GM23338 (cell line): ENCODE data around the gene NEURL1. TPM values are rescaled to one million over a fixed set of nuclear protein-coding genes. Genes with fewer than 3 reads are reported as not detected.

Experiments
- ATAC-seq: fragments of 200-7000 bp; cut with Tn5 transposase; 3 replicates; pipeline ENCODE4 v1.9.1; 2020
- DNase-seq: peaks from one replicate; pipeline ENCODE4 v3.0.0-alpha.2; 2015; ENCODE audit warnings: low spot score
- H2AFZ ChIP-seq: fragments of 200-600 bp; sonication (generic); 2 replicates; pipeline ENCODE4 v1.8.0; 2016; ENCODE audit warnings: antibody characterized with exemption, mild to moderate bottlenecking, moderate library complexity
- H3F3A ChIP-seq: fragments of 200-600 bp; sonication (generic); replicated peaks from 2 replicates; pipeline ENCODE4 v1.8.0; 2017; ENCODE audit warnings: antibody characterized with exemption, mixed run types, low read depth
- H3K27ac ChIP-seq: fragments of 200-600 bp; sonication (generic); 2 replicates; pipeline ENCODE4 v1.6.1; 2016; ENCODE audit warnings: low read depth
- H3K27me3 ChIP-seq: fragments of 200-600 bp; sonication (generic); 2 replicates; pipeline ENCODE4 v1.8.0; 2016; ENCODE audit warnings: mild to moderate bottlenecking, mixed run types, moderate library complexity; ENCODE audit not compliant: insufficient read depth
- H3K36me3 ChIP-seq: fragments of 200-600 bp; sonication (generic); 2 replicates; pipeline ENCODE4 v1.8.0; 2016; ENCODE audit warnings: mild to moderate bottlenecking; ENCODE audit not compliant: insufficient read depth
- H3K4me1 ChIP-seq: fragments of 200-600 bp; sonication (generic); 2 replicates; pipeline ENCODE4 v1.8.0; 2016; ENCODE audit warnings: mild to moderate bottlenecking, moderate library complexity; ENCODE audit not compliant: insufficient read depth
- H3K4me2 ChIP-seq: fragments of 200-600 bp; sonication (generic); 2 replicates; pipeline ENCODE4 v1.7.1; 2017; ENCODE audit warnings: mixed run types
- H3K4me3 ChIP-seq: fragments of 200-600 bp; sonication (generic); 2 replicates; pipeline ENCODE4 v1.6.1; 2016; ENCODE audit warnings: mixed run types
- H3K79me2 ChIP-seq: fragments of 200-600 bp; sonication (generic); replicated peaks from 2 replicates; pipeline ENCODE4 v1.8.0; 2017; ENCODE audit warnings: mild to moderate bottlenecking; ENCODE audit not compliant: insufficient read depth
- H3K9me2 ChIP-seq: fragments of 200-600 bp; sonication (generic); 2 replicates; pipeline ENCODE4 v1.8.0; 2017; ENCODE audit not compliant: insufficient read depth
- H4K20me1 ChIP-seq: fragments of 200-600 bp; sonication (generic); replicated peaks from 2 replicates; pipeline ENCODE4 v1.8.0; 2017; ENCODE audit warnings: mild to moderate bottlenecking; ENCODE audit not compliant: insufficient read depth
- H3K27ac Mint-ChIP-seq: 2 replicates; pipeline ENCODE4 v1.8.0; 2020; ENCODE audit warnings: inconsistent platforms, mild to moderate bottlenecking, moderate library complexity, mixed read lengths
- H3K27me3 Mint-ChIP-seq: 3 replicates; pipeline ENCODE4 v1.8.0; 2022; ENCODE audit warnings: low read depth, mild to moderate bottlenecking, moderate library complexity, mixed read lengths, inconsistent platforms; ENCODE audit not compliant: insufficient read depth, poor library complexity
- H3K36me3 Mint-ChIP-seq: 3 replicates; pipeline ENCODE4 v1.8.0; 2021; ENCODE audit warnings: low read depth, mild to moderate bottlenecking, inconsistent platforms, moderate library complexity, mixed read lengths
- H3K4me1 Mint-ChIP-seq: 3 replicates; pipeline ENCODE4 v1.8.0; 2020; ENCODE audit warnings: mild to moderate bottlenecking, inconsistent platforms, mixed read lengths
- H3K4me3 Mint-ChIP-seq: 3 replicates; pipeline ENCODE4 v1.8.0; 2021; ENCODE audit warnings: moderate library complexity, mild to moderate bottlenecking, inconsistent platforms, mixed read lengths
- H3K9me3 Mint-ChIP-seq: 3 replicates; pipeline ENCODE4 v1.8.0; 2020; ENCODE audit warnings: moderate library complexity, mild to moderate bottlenecking, inconsistent platforms, mixed read lengths
- CREB1 ChIP-seq: fragments of 250-450 bp; sonication (Bioruptor Pico); IDR thresholded peaks from 2 replicates; pipeline ENCODE4 v1.5.0; 2020; ENCODE audit warnings: low read depth, mild to moderate bottlenecking, moderate library complexity
- CTCF ChIP-seq, 2 experiments: fragments of 200-600 bp in 1 of 2; sonication (generic) in 1 of 2; conservative IDR thresholded peaks; 2 replicates each; pipeline versions ENCODE4 v1.5.1 to v1.6.1; 2016 to 2017; ENCODE audit warnings: antibody characterized with exemption in 2 of 2, low read depth in 2 of 2, mild to moderate bottlenecking in 2 of 2, moderate library complexity in 1 of 2
- EZH2 ChIP-seq: fragments of 200-600 bp; sonication (generic); IDR thresholded peaks from one replicate; pipeline ENCODE4 v1.8.0; 2017; ENCODE audit warnings: antibody characterized with exemption, mild to moderate bottlenecking, low read depth; ENCODE audit not compliant: unreplicated experiment
- EZH2phosphoT487 ChIP-seq: fragments of 200-600 bp; sonication (generic); IDR thresholded peaks from one replicate; pipeline ENCODE4 v1.8.1; 2018; ENCODE audit warnings: antibody characterized with exemption; ENCODE audit not compliant: unreplicated experiment
- JUNB ChIP-seq: IDR thresholded peaks from one replicate; pipeline ENCODE4 v1.6.1; 2016; ENCODE audit warnings: antibody characterized with exemption; ENCODE audit not compliant: unreplicated experiment
- NANOG ChIP-seq: IDR thresholded peaks from 2 replicates; pipeline ENCODE4 v1.6.1; 2016; ENCODE audit warnings: antibody characterized with exemption, borderline replicate concordance
- POLR2AphosphoS5 ChIP-seq: IDR thresholded peaks from 2 replicates; pipeline ENCODE4 v1.6.1; 2016; ENCODE audit warnings: antibody characterized with exemption, low read depth
- REST ChIP-seq: IDR thresholded peaks from one replicate; pipeline ENCODE4 v1.6.1; 2018; ENCODE audit warnings: antibody characterized with exemption; ENCODE audit not compliant: unreplicated experiment
- STAT1 ChIP-seq: IDR thresholded peaks from one replicate; pipeline ENCODE4 v1.6.1; 2016; ENCODE audit warnings: antibody characterized with exemption; ENCODE audit not compliant: unreplicated experiment
- ZNF114 ChIP-seq: fragments of 250-450 bp; sonication (Bioruptor Pico); IDR thresholded peaks from 2 replicates; pipeline ENCODE4 v1.5.0; 2020; ENCODE audit warnings: mild to moderate bottlenecking, moderate library complexity
- ZNF462 ChIP-seq: fragments of 250-450 bp; sonication (Bioruptor Pico); IDR thresholded peaks from 2 replicates; pipeline ENCODE4 v1.5.0; 2020; ENCODE audit warnings: mild to moderate bottlenecking, moderate library complexity
- polyA plus RNA-seq: library from polyadenylated mRNA; unstranded; fragments of >200 nt; fragmentation: Nextera tagmentation; extraction: Ambion mirVana; gene quantifications from 2 replicates; pipeline ENCODE4 v1.2.1, GENCODE V29; 2016
- total RNA-seq: library from RNA; depleted of rRNA; stranded (reverse); fragments of >200 nt; shearing (Covaris generic); gene quantifications from 2 replicates; pipeline ENCODE4 v1.2.3, GENCODE V29; 2014

Gene NEURL1
- total and polyA plus RNA-seq, 2 experiments from 2014 or later, result 0.82 to 1.1 TPM

- TF ChIP-seq ZNF462 (CRISPR knock-in tag) (no peak), JUNB (no peak), POLR2AphosphoS5 (no peak), NANOG (no peak)
Observed at GRCh38 chr10:103512166-103512565, 18.7 kb downstream of the NEURL1 start (continued).

- no peaks in the 10 kb centered on the region for H3K9me3 Mint-ChIP-seq
- no peak for DNase-seq
- no peak overlapping the region for H3K27ac Mint-ChIP-seq
- Histone ChIP-seq H3K4me1 (no peaks in the 10 kb centered on the region), H3K79me2 (no peaks in the 10 kb centered on the region), H3K36me3 (no peaks in the 10 kb centered on the region), H3K9me2 (no peaks in the 10 kb centered on the region), H2AFZ (no peak overlapping the region; the same call in 1 of the 2 replicates), H3K4me3 (no peak overlapping the region), H3F3A (no peaks in the 10 kb centered on the region), H4K20me1 (no peaks in the 10 kb centered on the region), H3K27ac (no peak overlapping the region), H3K4me2 (no peak overlapping the region), H3K27me3 (no peaks in the 10 kb centered on the region)
- H3K27me3 Mint-ChIP-seq, result peaks cover 4% of the 10 kb centered on the region
- peaks cover 5% of the 10 kb centered on the region; the same call in 1 of the 3 replicates for H3K4me1 Mint-ChIP-seq
- no peaks in the 10 kb centered on the region for H3K36me3 Mint-ChIP-seq
- no peak overlapping the region for H3K4me3 Mint-ChIP-seq
- ATAC-seq, result peak; percentile 32; the same call in 2 of the 3 replicates
- TF ChIP-seq EZH2phosphoT487, result no peak
- TF ChIP-seq REST, result no peak
- no peak for TF ChIP-seq STAT1
- TF ChIP-seq JUNB, result no peak
- no peak for TF ChIP-seq CTCF (conservative IDR thresholded peaks at IDR 0.05; ENCODE audit: low read depth in 2 of 2)
- no peak for TF ChIP-seq POLR2AphosphoS5
- no peak for TF ChIP-seq CREB1 (CRISPR knock-in tag)
- TF ChIP-seq ZNF114 (CRISPR knock-in tag), result no peak
- no peak for TF ChIP-seq EZH2
Observed at GRCh38 chr10:103512591-103513379, 19.3 kb downstream of the NEURL1 start.
